H1 (cell line): ENCODE data around the gene MYO1D. TPM values are rescaled to one million over a fixed set of nuclear protein-coding genes. Genes with fewer than 3 reads are reported as not detected.

ENCODE experiments used
- CBX5 ChIP-seq: fragments of 300-800, 300-1000 bp; sonication (generic); IDR thresholded peaks from 2 replicates; pipeline ENCODE4 v1.7.1; 2016; ENCODE audit warnings: antibody characterized with exemption, low read length, low read depth
- CHD7 ChIP-seq: fragments of 300-600 bp; sonication (generic); IDR thresholded peaks from 2 replicates; pipeline ENCODE4 v1.7.1; 2012; ENCODE audit warnings: low read length, moderate library complexity, mild to moderate bottlenecking, inconsistent platforms; ENCODE audit not compliant: insufficient replicate concordance
- NRF1 ChIP-seq: IDR thresholded peaks from 2 replicates; pipeline ENCODE4 v1.6.1; 2011; ENCODE audit warnings: mild to moderate bottlenecking, low read depth, low read length, improper control_type of control experiment
- POLR2A ChIP-seq, 2 experiments: IDR thresholded peaks; 1 replicate in 1 of 2; 2 replicates in 1 of 2; pipeline ENCODE4 v1.6.1; 2011; ENCODE audit warnings: low read depth in 2 of 2, low read length in 2 of 2, mild to moderate bottlenecking in 2 of 2; ENCODE audit errors: control extremely low read depth in 1 of 2
- POLR2AphosphoS5 ChIP-seq: IDR thresholded peaks from 2 replicates; pipeline ENCODE4 v1.6.1; 2011; ENCODE audit warnings: low read depth, low read length
- YY1 ChIP-seq: IDR thresholded peaks from 2 replicates; pipeline ENCODE4 v1.6.1; 2011; ENCODE audit warnings: low read depth, mild to moderate bottlenecking, low read length
- polyA plus RNA-seq, 7 experiments: library from polyadenylated mRNA; depleted of rRNA in 3 of 7; stranded (reverse) in 5 of 7; unstranded in 2 of 7; fragments of >200 nt in 5 of 7; fragments of 200-250 nt in 2 of 7; gene quantifications; 1 replicate in 5 of 7; 2 replicates in 1 of 7; 4 replicates in 1 of 7; pipeline versions ENCODE4 v1.2.1 to v1.2.3, GENCODE V29; 2011 to 2013; ENCODE audit warnings: missing spikeins in 2 of 7, mixed read lengths in 2 of 7
- total RNA-seq: library from RNA; stranded (reverse); fragmentation: NEBNext Ultra II Directional; extraction: Animal tissue kit (Norgen Biotek cat#: 25700); gene quantifications from 2 replicates; pipeline ENCODE4 v1.2.1, GENCODE V29; 2021

Gene MYO1D
- total and polyA plus RNA-seq, 2 of the 8 experiments (the other 6 are each of a cell fraction or from before 2014, with no cell fraction given) = 6.5 to 25.4 TPM

GRCh38 chr17:32520737-32521404 lies 356.1 kb downstream of the MYO1D start (continued):
- TF ChIP-seq CBX5 (no peak), NRF1 (no peak), YY1 (no peak), CHD7 (no peak), POLR2A (IDR thresholded peaks at IDR 0.05; ENCODE audit: control extremely low read depth in 1 of 2, low read depth in 2 of 2, low read length in 2 of 2) (no peak), POLR2AphosphoS5 (no peak)
